Gastroesophageal sphincter (tissue), 4 donors: ENCODE data around the gene ADORA1. TPM values are rescaled to one million over a fixed set of nuclear protein-coding genes. Genes with fewer than 3 reads are reported as not detected.

Experiments used
- ATAC-seq: fragments of 150-250 bp; one replicate; pipeline ENCODE4 v1.9.1; 2016; ENCODE audit warnings: mild to moderate bottlenecking, moderate library complexity
- H3K27ac ChIP-seq, 4 donors: fragments of 200-600 bp; sonication (generic) in 3 of 4; 1 replicate in 3 of 4; 2 replicates in 1 of 4; pipeline ENCODE4 v1.5.1; 2016 to 2019
- H3K27me3 ChIP-seq: fragments of 200-600 bp; sonication (generic); one replicate; pipeline ENCODE4 v1.5.1; 2019
- H3K36me3 ChIP-seq, 2 donors: fragments of 200-600 bp; sonication (generic); one replicate each; pipeline ENCODE4 v1.5.1; 2019; ENCODE audit warnings: control low read depth in 1 of 2
- H3K4me1 ChIP-seq, 3 donors: fragments of 200-600 bp; sonication (generic); 1 replicate in 2 of 3; 2 replicates in 1 of 3; pipeline ENCODE4 v1.5.1; 2016 to 2019; ENCODE audit warnings: control low read depth in 2 of 3
- H3K4me3 ChIP-seq, 2 donors: fragments of 200-600 bp; sonication (generic); one replicate each; pipeline ENCODE4 v1.5.1; 2019; ENCODE audit warnings: mild to moderate bottlenecking in 1 of 2, moderate library complexity in 1 of 2
- H3K9me3 ChIP-seq, 3 donors: fragments of 200-600 bp; sonication (generic); one replicate each; pipeline ENCODE4 v1.5.1; 2017 to 2019; ENCODE audit warnings: control low read depth in 2 of 3
- CTCF ChIP-seq, 4 experiments: fragments of 200-600 bp in 2 of 4; fragments of 450-650 bp in 2 of 4; sonication (generic) in 1 of 4; IDR thresholded peaks; one replicate each; pipeline ENCODE4 v1.5.1; 2017 to 2019; ENCODE audit warnings: antibody characterized with exemption in 4 of 4, mild to moderate bottlenecking in 2 of 4, moderate library complexity in 2 of 4
- EP300 ChIP-seq: sonication (generic); formaldehyde crosslinking; IDR thresholded peaks from one replicate; pipeline ENCODE4 v1.6.1; 2017; ENCODE audit warnings: antibody characterized with exemption, mild to moderate bottlenecking
- POLR2A ChIP-seq, 2 donors: fragments of 450-650 bp; IDR thresholded peaks; one replicate each; pipeline ENCODE4 v1.6.1; 2017; ENCODE audit warnings: antibody characterized with exemption in 2 of 2, mild to moderate bottlenecking in 2 of 2, moderate library complexity in 1 of 2
- POLR2AphosphoS5 ChIP-seq: sonication (generic); formaldehyde crosslinking; IDR thresholded peaks from one replicate; pipeline ENCODE4 v1.6.1; 2017; ENCODE audit warnings: antibody characterized with exemption
- WGBS, 2 donors: methylation state at CpG; one replicate each; pipeline ENCODE4 v1.1.5; 2018; ENCODE audit warnings: low coverage in 1 of 2; 5-methylcytosine and 5-hydroxymethylcytosine counted together
- total RNA-seq, 4 donors: library from RNA; depleted of rRNA; stranded (reverse); fragments of >200 nt; gene quantifications; one replicate each; pipeline ENCODE4 v1.1.0, GENCODE V29; 2016

The ADORA1 gene
- total RNA-seq, 4 donors from 2014 or later = 0.16 to 2.7 (median 0.33) TPM

- Histone ChIP-seq H3K4me3 (no peak overlapping the region), H3K36me3 (no peaks in the 10 kb centered on the region), H3K4me1 (peaks cover 0 to 38% (median 23%) of the 10 kb centered on the region in 3 donors), H3K9me3 (no peaks in the 10 kb centered on the region), H3K27me3 (peaks cover 11% of the 10 kb centered on the region), H3K27ac (no peak overlapping the region)
- no peak for ATAC-seq
- WGBS, 2 donors = 67 to 92% methylated on average over 1 to 5 of the region's 9 CpGs
- TF ChIP-seq POLR2AphosphoS5 = no peak
- no peak for TF ChIP-seq POLR2A (IDR thresholded peaks at IDR 0.05)
- TF ChIP-seq EP300 = no peak
- TF ChIP-seq CTCF (IDR thresholded peaks at IDR 0.05) = no peak
These were observed 4.1 kb downstream of the ADORA1 start for GRCh38 chr1:203131548-203132200.

GRCh38 chr1:203133970-203134725, 6.6 kb downstream of the ADORA1 start:
- WGBS, 2 donors = 60 to 82% methylated on average over 1 to 10 of the region's 12 CpGs
- Histone ChIP-seq H3K9me3 (no peaks in the 10 kb centered on the region), H3K36me3 (no peaks in the 10 kb centered on the region), H3K27me3 (no peaks in the 10 kb centered on the region), H3K4me3 (no peak overlapping the region), H3K27ac (peak overlapping the region in 1 of 4 donors; percentile 41), H3K4me1 (peaks cover 0 to 14% (median 4%) of the 10 kb centered on the region in 3 donors)
- TF ChIP-seq EP300 = no peak
- no peak for TF ChIP-seq CTCF (IDR thresholded peaks at IDR 0.05)
- TF ChIP-seq POLR2AphosphoS5 = no peak
- TF ChIP-seq POLR2A (IDR thresholded peaks at IDR 0.05) = no peak
- ATAC-seq = peak; percentile 78

- H3K4me3 ChIP-seq = no peak overlapping the region
- H3K9me3 ChIP-seq = no peaks in the 10 kb centered on the region
- no peaks in the 10 kb centered on the region for H3K36me3 ChIP-seq
- H3K27ac ChIP-seq = no peak overlapping the region
- no peaks in the 10 kb centered on the region for H3K4me1 ChIP-seq
- WGBS, 2 donors = 36 to 60% methylated on average over 1 to 3 of the region's 8 CpGs
- peaks cover under 1% of the 10 kb centered on the region for H3K27me3 ChIP-seq
- no peak for ATAC-seq
- TF ChIP-seq POLR2AphosphoS5 = no peak
- no peak for TF ChIP-seq CTCF (IDR thresholded peaks at IDR 0.05)
These were observed 8.2 kb downstream of the ADORA1 start for GRCh38 chr1:203135636-203136305.

GRCh38 chr1:203136409-203137042, 9.0 kb downstream of the ADORA1 start:
- H3K4me1 ChIP-seq = no peaks in the 10 kb centered on the region
- H3K27ac ChIP-seq = no peak overlapping the region

More at GRCh38 chr1:203136409-203137042, 9.0 kb downstream of the ADORA1 start:
- H3K9me3 ChIP-seq = no peaks in the 10 kb centered on the region
- no peak overlapping the region for H3K4me3 ChIP-seq
- no peak for TF ChIP-seq EP300
- TF ChIP-seq POLR2A (IDR thresholded peaks at IDR 0.05) = no peak
- no peak for TF ChIP-seq POLR2AphosphoS5
- no peak for TF ChIP-seq CTCF (IDR thresholded peaks at IDR 0.05)
- H3K36me3 ChIP-seq = no peaks in the 10 kb centered on the region
- no CpG with 5 or more reads among the region's 1 CpG for WGBS, 2 donors
- H3K27me3 ChIP-seq = peaks cover 4% of the 10 kb centered on the region
- no peak for ATAC-seq
